GM19395 (cell line): ENCODE results near the gene PHLPP1.
A peak's percentile ranks its signal among the peaks of the same experiment; 100 is the strongest.

Source experiments
- ATAC-seq: cut with Tn5 transposase; IDR thresholded peaks from one replicate; pipeline ENCODE4 v1.9.1; 2021; ENCODE audit warnings: mild to moderate bottlenecking, moderate library complexity; ENCODE audit not compliant: unreplicated experiment

The PHLPP1 gene

GRCh38 chr18:62842898-62843297, 127.6 kb downstream of the PHLPP1 start:
- no peak for ATAC-seq

GRCh38 chr18:62844850-62845643, 129.7 kb downstream of the PHLPP1 start:
- peak; percentile 69 for ATAC-seq

GRCh38 chr18:62846313-62846712, 131.0 kb downstream of the PHLPP1 start:
- ATAC-seq, result no peak

- ATAC-seq, result no peak
These were observed 131.7 kb downstream of the PHLPP1 start for GRCh38 chr18:62847081-62847480.

GRCh38 chr18:62848946-62849345, 133.6 kb downstream of the PHLPP1 start:
- ATAC-seq, result no peak

GRCh38 chr18:62850619-62851306, 135.4 kb downstream of the PHLPP1 start:
- no peak for ATAC-seq

- no peak for ATAC-seq
These were observed 137.5 kb downstream of the PHLPP1 start for GRCh38 chr18:62852851-62853250.

- no peak for ATAC-seq
These were observed 141.0 kb downstream of the PHLPP1 start for GRCh38 chr18:62856294-62856693.

GRCh38 chr18:62857263-62857976, 142.1 kb downstream of the PHLPP1 start:
- no peak for ATAC-seq

- no peak for ATAC-seq
These were observed 144.7 kb downstream of the PHLPP1 start for GRCh38 chr18:62860062-62860461.

- ATAC-seq, result no peak
These were observed 147.1 kb downstream of the PHLPP1 start for GRCh38 chr18:62862466-62862865.

GRCh38 chr18:62863579-62864001, 148.2 kb downstream of the PHLPP1 start:
- ATAC-seq, result no peak

GRCh38 chr18:62865498-62865897, 150.2 kb downstream of the PHLPP1 start:
- no peak for ATAC-seq

GRCh38 chr18:62867534-62867933, 152.2 kb downstream of the PHLPP1 start:
- no peak for ATAC-seq

- no peak for ATAC-seq
These were observed 153.3 kb downstream of the PHLPP1 start for GRCh38 chr18:62868645-62869044.

GRCh38 chr18:62870643-62871042, 155.3 kb downstream of the PHLPP1 start:
- ATAC-seq, result no peak

GRCh38 chr18:62875323-62875722, 160.0 kb downstream of the PHLPP1 start:
- no peak for ATAC-seq

GRCh38 chr18:62876111-62876510, 160.8 kb downstream of the PHLPP1 start:
- no peak for ATAC-seq

GRCh38 chr18:62876828-62877227, 161.5 kb downstream of the PHLPP1 start:
- ATAC-seq, result no peak

- ATAC-seq, result no peak
These were observed 162.3 kb downstream of the PHLPP1 start for GRCh38 chr18:62877411-62878221.

- no peak for ATAC-seq
These were observed 163.0 kb downstream of the PHLPP1 start for GRCh38 chr18:62878305-62878704.
